HG02623 (cell line): ENCODE data around the gene LILRA5.
"Not testable (repeated sequence)": the region's sequence is repeated elsewhere in the genome, so short reads cannot be mapped to it uniquely, and the experiment has no call there.

Source experiments
- ATAC-seq: cut with Tn5 transposase; IDR thresholded peaks from one replicate; pipeline ENCODE4 v1.9.1; 2021; ENCODE audit warnings: moderate library complexity; ENCODE audit not compliant: unreplicated experiment

Gene LILRA5

DNA sequence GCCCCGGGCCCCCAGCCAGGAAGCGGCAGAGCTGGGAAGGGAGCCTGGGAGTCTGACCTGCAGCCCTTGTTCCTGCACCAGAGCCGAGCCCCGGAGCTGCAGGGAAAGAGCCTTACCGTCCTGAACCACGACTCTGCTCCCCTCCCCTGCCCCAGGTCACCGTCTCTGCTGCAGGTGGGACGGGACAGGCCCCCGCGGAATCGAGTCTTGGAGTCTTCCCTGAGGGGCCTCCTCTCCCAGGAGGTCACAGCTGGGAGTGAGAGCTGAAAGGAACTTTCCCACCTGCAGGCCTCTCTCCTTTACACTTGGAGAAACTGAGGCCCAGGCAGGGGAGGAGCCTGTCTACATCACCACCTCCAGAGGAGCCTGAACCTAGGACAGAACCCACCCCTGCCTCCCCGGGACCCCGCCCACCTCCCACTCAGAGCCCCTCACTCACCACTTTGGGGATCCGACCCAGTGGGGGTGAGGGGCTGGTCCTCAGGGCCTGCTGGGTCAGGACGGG lies 35.8 kb downstream of the LILRA5 start:
- ATAC-seq, result not testable (repeated sequence)

DNA sequence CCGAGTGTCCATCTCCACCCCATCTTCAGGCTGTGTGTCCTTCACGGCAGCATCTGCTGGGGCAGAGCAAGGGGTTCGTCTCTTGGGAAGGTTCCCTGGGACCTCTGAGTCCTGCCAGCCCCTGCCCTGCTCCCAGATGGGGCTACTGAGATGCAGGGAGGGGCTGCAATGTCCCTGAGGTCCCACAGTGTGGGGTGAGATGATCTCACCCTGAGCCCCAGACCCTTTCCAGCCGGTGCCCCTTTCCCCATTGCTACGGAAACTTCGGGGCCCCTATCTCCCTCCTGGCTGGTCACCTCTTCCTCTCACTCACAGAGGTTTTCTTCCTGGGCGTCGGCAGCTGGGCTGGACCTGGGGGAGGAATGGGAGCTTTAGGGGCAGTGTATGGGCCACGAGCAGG lies 37.0 kb downstream of the LILRA5 start:
- no peak for ATAC-seq

DNA sequence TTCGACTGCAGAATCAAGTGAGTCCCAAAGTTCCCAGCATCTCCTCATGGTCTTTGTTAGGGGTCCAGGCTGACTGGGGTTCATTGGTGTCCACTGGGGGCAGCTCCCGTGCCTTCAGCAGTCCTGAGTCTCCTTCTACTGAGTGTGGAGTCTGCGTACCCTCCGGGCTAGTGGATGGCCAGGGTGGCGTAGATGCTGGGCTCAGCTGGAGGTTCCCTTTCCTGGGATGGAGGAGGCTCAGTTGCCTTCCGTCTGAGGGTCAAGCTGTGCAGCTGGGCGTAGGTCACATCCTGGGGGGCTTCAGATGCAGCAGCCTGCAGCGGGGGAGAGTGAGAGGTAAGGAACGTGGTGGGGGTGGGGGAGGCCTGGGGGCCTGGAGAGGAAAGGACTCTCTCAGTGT lies 38.5 kb downstream of the LILRA5 start:
- ATAC-seq, result not testable (repeated sequence)

DNA sequence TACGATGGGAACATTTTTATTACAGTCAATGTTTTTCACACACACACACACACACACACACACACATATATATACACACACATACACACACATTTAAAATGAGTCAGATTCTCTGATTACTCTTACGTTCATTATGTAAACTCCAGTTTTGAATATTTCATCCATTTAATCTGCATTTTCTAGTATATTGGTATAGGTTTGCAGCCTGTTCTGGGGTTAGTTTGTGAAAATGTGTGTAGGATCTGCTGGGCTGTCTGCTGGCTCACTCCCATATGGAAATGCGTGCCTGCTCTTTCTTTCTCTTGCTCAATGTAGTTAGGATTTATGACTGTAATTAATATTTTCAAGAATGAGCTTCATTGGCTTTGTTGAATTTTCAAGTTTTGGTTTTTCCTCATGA lies 39.1 kb downstream of the LILRA5 start:
- ATAC-seq, result no peak

DNA sequence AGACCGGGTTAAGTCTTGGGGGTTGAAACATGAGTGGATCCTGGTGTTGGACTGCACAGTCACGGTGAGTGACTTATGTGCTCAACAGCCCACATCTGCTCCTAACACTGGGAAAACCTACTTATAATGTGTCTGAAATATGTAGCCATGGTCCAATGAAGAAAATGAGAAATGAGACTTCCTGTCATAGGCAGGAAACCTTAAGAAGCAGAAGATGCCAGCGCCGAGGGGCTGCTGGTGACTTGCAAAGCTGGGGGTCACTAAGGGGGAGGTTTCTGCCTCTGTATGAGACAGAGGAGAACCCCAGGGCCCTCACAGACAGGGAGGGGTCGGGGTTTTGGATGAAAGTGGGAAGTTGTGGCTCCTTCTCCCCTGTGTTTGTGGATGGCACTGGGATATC lies 40.8 kb downstream of the LILRA5 start:
- not testable (repeated sequence) for ATAC-seq

GRCh38 chr19:54271587-54271986 lies 41.4 kb downstream of the LILRA5 start:
- ATAC-seq, result not testable (repeated sequence)

DNA sequence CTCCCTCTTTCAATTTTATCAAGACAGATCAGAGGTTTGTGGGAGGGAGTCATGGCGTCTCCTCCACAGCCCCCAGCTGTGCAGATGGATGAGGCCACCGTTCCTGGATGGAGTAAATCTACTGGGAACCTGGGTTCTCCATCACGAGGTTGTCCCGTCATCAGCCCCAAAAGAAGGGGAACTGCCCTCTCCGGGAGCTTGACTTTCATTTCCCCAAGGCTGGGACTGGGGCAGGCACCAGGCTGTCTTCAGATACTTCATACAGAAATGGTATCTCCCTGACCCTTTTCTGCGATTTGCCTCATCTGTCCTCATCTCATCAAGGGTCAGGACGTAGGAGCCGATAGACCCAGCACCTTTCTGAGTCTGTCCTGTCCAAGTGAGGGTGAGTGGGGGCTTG lies 41.9 kb downstream of the LILRA5 start:
- ATAC-seq, result no peak

DNA sequence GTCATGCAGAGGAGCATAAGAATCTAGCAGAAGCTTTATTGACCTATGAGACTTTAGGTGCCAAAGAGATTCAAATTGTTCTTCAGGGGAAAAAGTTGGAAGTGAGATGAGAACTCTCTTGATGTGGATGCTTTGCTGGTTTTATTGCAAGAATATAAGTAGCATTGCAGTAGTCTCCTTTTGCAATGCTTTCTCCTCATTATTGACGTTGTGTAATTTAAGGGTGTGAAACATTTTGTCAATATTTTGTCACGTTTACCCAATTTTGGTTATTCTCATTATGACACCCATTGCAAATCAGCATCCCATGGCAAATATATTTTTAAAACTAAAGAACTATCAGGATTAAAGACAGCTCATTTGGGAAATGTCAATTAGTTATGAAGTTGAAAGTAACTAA lies 44.0 kb downstream of the LILRA5 start:
- ATAC-seq, result no peak

GRCh38 chr19:54266133-54266532 lies 46.8 kb downstream of the LILRA5 start:
- ATAC-seq, result no peak

- no peak for ATAC-seq
Observed at GRCh38 chr19:54262470-54262869, 50.5 kb downstream of the LILRA5 start.

GRCh38 chr19:54262066-54262465 lies 50.9 kb downstream of the LILRA5 start:
- no peak for ATAC-seq

DNA sequence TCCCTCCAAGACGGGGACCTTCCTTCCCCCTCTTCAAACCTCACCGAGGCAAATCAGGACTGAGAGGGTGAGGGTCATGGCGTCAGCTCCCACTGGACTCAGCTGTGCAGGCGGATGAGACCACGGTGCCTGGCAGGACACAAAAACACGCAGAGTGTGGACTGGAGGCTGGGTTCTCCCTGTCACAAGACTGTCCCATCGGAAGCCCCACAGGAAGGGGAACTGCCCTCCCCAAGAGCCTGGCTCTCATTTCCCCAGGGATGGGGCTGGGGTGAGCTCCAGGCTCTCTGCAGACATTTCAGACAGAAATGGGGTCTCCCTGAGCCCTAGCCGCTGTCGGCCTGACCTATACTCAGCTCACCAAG lies 55.9 kb downstream of the LILRA5 start, which contains the start of gene LILRB5:
TSS of gene LILRB5 (minus strand) at position 158 of the 365 bp plus-strand sequence. CDS start at position 78, 80 bp downstream.
- ATAC-seq, result no peak
